ENCODE results near the gene CLIP2.
"Not testable (repeated sequence)": the region's sequence is repeated elsewhere in the genome, so short reads cannot be mapped to it uniquely, and the experiment has no call there.

- not testable (repeated sequence) for TF ChIP-seq POLR2AphosphoS5, SPI1, TAF1, POLR2A (IDR thresholded peaks at IDR 0.05; ENCODE audit: low read depth, low read length)
These were observed 50.4 kb downstream of the CLIP2 start for GRCh38 chr7:74339648-74340047.

Data from GM12891 (cell line).